ENCODE measurements around the gene RND2.

RND2 gene

GRCh38 chr17:43020789-43021740, 4.0 kb upstream of the RND2 start:
- Histone ChIP-seq H3K9me3 (ENCODE audit: low read length) (no peaks in the 10 kb centered on the region), H3K27ac (ENCODE audit: low read depth, low read length) (peak overlapping the region; percentile 90), H3K9ac (ENCODE audit: low read length) (peak overlapping the region; percentile 53), H3K4me1 (ENCODE audit: insufficient read depth, low read length) (peaks cover 30% of the 10 kb centered on the region), H3K36me3 (ENCODE audit: insufficient read depth, low read length) (peaks cover 17% of the 10 kb centered on the region), H3K4me3 (ENCODE audit: low read depth in 1 of 2, low read length in 2 of 2) (peak overlapping the region; percentile 62 to 84), H3K27me3 (ENCODE audit: control insufficient read depth in 1 of 2, insufficient read depth in 2 of 2, low read length in 2 of 2) (no peaks in the 10 kb centered on the region)

- no peaks in the 10 kb centered on the region for H3K27me3 ChIP-seq (ENCODE audit: control insufficient read depth in 1 of 2, insufficient read depth in 2 of 2, low read length in 2 of 2)
- peaks cover 26% of the 10 kb centered on the region for H3K4me1 ChIP-seq (ENCODE audit: insufficient read depth, low read length)
- peak within 1 kb of the TSS; percentile 53 for H3K9ac ChIP-seq (ENCODE audit: low read length)
- H3K36me3 ChIP-seq (ENCODE audit: insufficient read depth, low read length): peaks cover 11% of the 10 kb centered on the region
- H3K4me3 ChIP-seq (ENCODE audit: low read depth in 1 of 2, low read length in 2 of 2): peak within 1 kb of the TSS; percentile 62 to 84
- H3K9me3 ChIP-seq (ENCODE audit: low read length): no peaks in the 10 kb centered on the region
- H3K27ac ChIP-seq (ENCODE audit: low read depth, low read length): peak within 1 kb of the TSS; percentile 90
Measured at GRCh38 chr17:43021741-43022512, 3.1 kb upstream of the RND2 start, which contains the start of gene VAT1. Gene VAT1, minus strand, starts transcription at chr17:43022385. Its CDS starts 63 bp downstream, at chr17:43022322.

- Histone ChIP-seq H3K27ac (ENCODE audit: low read depth, low read length) (peak overlapping the region; percentile 1), H3K9me3 (ENCODE audit: low read length) (no peaks in the 10 kb centered on the region), H3K4me1 (ENCODE audit: insufficient read depth, low read length) (peaks cover under 1% of the 10 kb centered on the region), H3K36me3 (ENCODE audit: insufficient read depth, low read length) (no peaks in the 10 kb centered on the region), H3K4me3 (ENCODE audit: low read depth in 1 of 2, low read length in 2 of 2) (peak overlapping the region in 1 of 2 donors; percentile 50), H3K9ac (ENCODE audit: low read length) (no peak overlapping the region), H3K27me3 (ENCODE audit: control insufficient read depth in 1 of 2, insufficient read depth in 2 of 2, low read length in 2 of 2) (no peaks in the 10 kb centered on the region)
Measured at GRCh38 chr17:43025290-43025657, 243 bp downstream of the RND2 start.

- no peaks in the 10 kb centered on the region for H3K9me3 ChIP-seq (ENCODE audit: low read length)
- H3K27me3 ChIP-seq (ENCODE audit: control insufficient read depth in 1 of 2, insufficient read depth in 2 of 2, low read length in 2 of 2): no peaks in the 10 kb centered on the region
- H3K4me1 ChIP-seq (ENCODE audit: insufficient read depth, low read length): no peaks in the 10 kb centered on the region
- no peaks in the 10 kb centered on the region for H3K36me3 ChIP-seq (ENCODE audit: insufficient read depth, low read length)
- H3K4me3 ChIP-seq (ENCODE audit: low read depth in 1 of 2, low read length in 2 of 2): no peak overlapping the region
- H3K9ac ChIP-seq (ENCODE audit: low read length): no peak overlapping the region
- peak overlapping the region; percentile 1 for H3K27ac ChIP-seq (ENCODE audit: low read depth, low read length)
Measured at GRCh38 chr17:43025766-43026537, 921 bp downstream of the RND2 start.

GRCh38 chr17:43026595-43026994, 1.6 kb downstream of the RND2 start:
- no peaks in the 10 kb centered on the region for H3K36me3 ChIP-seq (ENCODE audit: insufficient read depth, low read length)
- no peaks in the 10 kb centered on the region for H3K27me3 ChIP-seq (ENCODE audit: control insufficient read depth in 1 of 2, insufficient read depth in 2 of 2, low read length in 2 of 2)
- no peaks in the 10 kb centered on the region for H3K4me1 ChIP-seq (ENCODE audit: insufficient read depth, low read length)
- H3K9me3 ChIP-seq (ENCODE audit: low read length): no peaks in the 10 kb centered on the region
- H3K9ac ChIP-seq (ENCODE audit: low read length): no peak overlapping the region
- H3K4me3 ChIP-seq (ENCODE audit: low read depth in 1 of 2, low read length in 2 of 2): no peak overlapping the region
- no peak overlapping the region for H3K27ac ChIP-seq (ENCODE audit: low read depth, low read length)

GRCh38 chr17:43027091-43028032, 2.3 kb downstream of the RND2 start:
- no peaks in the 10 kb centered on the region for H3K36me3 ChIP-seq (ENCODE audit: insufficient read depth, low read length)
- H3K9ac ChIP-seq (ENCODE audit: low read length): no peak overlapping the region
- no peaks in the 10 kb centered on the region for H3K4me1 ChIP-seq (ENCODE audit: insufficient read depth, low read length)
- no peak overlapping the region for H3K27ac ChIP-seq (ENCODE audit: low read depth, low read length)
- H3K27me3 ChIP-seq (ENCODE audit: control insufficient read depth in 1 of 2, insufficient read depth in 2 of 2, low read length in 2 of 2): no peaks in the 10 kb centered on the region
- H3K4me3 ChIP-seq (ENCODE audit: low read depth in 1 of 2, low read length in 2 of 2): no peak overlapping the region
- no peaks in the 10 kb centered on the region for H3K9me3 ChIP-seq (ENCODE audit: low read length)

GRCh38 chr17:43028221-43028861, 3.3 kb downstream of the RND2 start:
- Histone ChIP-seq H3K36me3 (ENCODE audit: insufficient read depth, low read length) (no peaks in the 10 kb centered on the region), H3K27me3 (ENCODE audit: control insufficient read depth in 1 of 2, insufficient read depth in 2 of 2, low read length in 2 of 2) (no peaks in the 10 kb centered on the region), H3K4me1 (ENCODE audit: insufficient read depth, low read length) (no peaks in the 10 kb centered on the region), H3K9ac (ENCODE audit: low read length) (no peak overlapping the region), H3K27ac (ENCODE audit: low read depth, low read length) (no peak overlapping the region), H3K4me3 (ENCODE audit: low read depth in 1 of 2, low read length in 2 of 2) (no peak overlapping the region), H3K9me3 (ENCODE audit: low read length) (no peaks in the 10 kb centered on the region)

GRCh38 chr17:43030137-43030767, 5.2 kb downstream of the RND2 start:
- H3K27ac ChIP-seq (ENCODE audit: low read depth, low read length): no peak overlapping the region
- H3K9ac ChIP-seq (ENCODE audit: low read length): no peak overlapping the region
- H3K27me3 ChIP-seq (ENCODE audit: control insufficient read depth in 1 of 2, insufficient read depth in 2 of 2, low read length in 2 of 2): no peaks in the 10 kb centered on the region
- H3K4me3 ChIP-seq (ENCODE audit: low read depth in 1 of 2, low read length in 2 of 2): no peak overlapping the region
- no peaks in the 10 kb centered on the region for H3K9me3 ChIP-seq (ENCODE audit: low read length)
- H3K4me1 ChIP-seq (ENCODE audit: insufficient read depth, low read length): no peaks in the 10 kb centered on the region
- no peaks in the 10 kb centered on the region for H3K36me3 ChIP-seq (ENCODE audit: insufficient read depth, low read length)

GRCh38 chr17:43031666-43032065, 6.6 kb downstream of the RND2 start:
- Histone ChIP-seq H3K4me1 (ENCODE audit: insufficient read depth, low read length) (no peaks in the 10 kb centered on the region), H3K4me3 (ENCODE audit: low read depth in 1 of 2, low read length in 2 of 2) (no peak overlapping the region)

More at GRCh38 chr17:43031666-43032065, 6.6 kb downstream of the RND2 start:
- H3K9ac ChIP-seq (ENCODE audit: low read length): no peak overlapping the region
- H3K36me3 ChIP-seq (ENCODE audit: insufficient read depth, low read length): no peaks in the 10 kb centered on the region
- H3K27ac ChIP-seq (ENCODE audit: low read depth, low read length): no peak overlapping the region
- H3K9me3 ChIP-seq (ENCODE audit: low read length): no peaks in the 10 kb centered on the region
- H3K27me3 ChIP-seq (ENCODE audit: control insufficient read depth in 1 of 2, insufficient read depth in 2 of 2, low read length in 2 of 2): no peaks in the 10 kb centered on the region

Data from muscle layer of colon (tissue), 2 donors.